Myometrial cell (primary cell): Measurements from ENCODE around the gene GCSH. TPM values are rescaled to one million over a fixed set of nuclear protein-coding genes. Genes with fewer than 3 reads are reported as not detected.

Experiments
- total RNA-seq: library from RNA; depleted of rRNA; stranded (reverse); fragments of >200 nt; gene quantifications from 2 replicates; pipeline ENCODE4 v1.2.3, GENCODE V29; 2015

GCSH gene
- 21.1 and 31.7 TPM in 2 replicates for total RNA-seq

GRCh38 chr16:81095953-81096714 is at the start of gene GCSH:
TSS of gene GCSH (minus strand) at chr16:81096395. CDS start at chr16:81096278, 117 bp downstream.

GRCh38 chr16:81077076-81077940 is 18.9 kb downstream of the GCSH start, which contains the start of gene C16orf46:
TSS of gene C16orf46 (minus strand) at chr16:81077238. CDS start at chr16:81063955, 13,283 bp downstream.

GRCh38 chr16:81035398-81035974 is 60.7 kb downstream of the GCSH start, which contains the start of gene ATMIN:
TSS of gene ATMIN (plus strand) at chr16:81035842. CDS start at chr16:81035871, 29 bp downstream.

Other genes with a start within 250 kb of the GCSH start
- gene CMC2, start 89.5 kb downstream of the GCSH start, total RNA-seq = 75.5 and 97.8 TPM in 2 replicates
- gene CENPN, start 89.2 kb downstream of the GCSH start, total RNA-seq = 32.0 and 48.4 TPM in 2 replicates
- gene ATMIN, start 60.6 kb downstream of the GCSH start, total RNA-seq = 26.8 and 32.1 TPM in 2 replicates
- gene C16orf46, start 19.2 kb downstream of the GCSH start, total RNA-seq = 2.6 TPM in 1 of 2 replicates, not detected in the other
- not detected in 2 replicates for gene BCO1, start 142.3 kb upstream of the GCSH start, total RNA-seq
- 2.5 and 4.3 TPM in 2 replicates for gene GAN, start 218.6 kb upstream of the GCSH start, total RNA-seq